GM19328 (cell line): ENCODE measurements around the gene TLL2.
A peak's percentile ranks its signal among the peaks of the same experiment; 100 is the strongest.

Experiments used
- ATAC-seq: cut with Tn5 transposase; IDR thresholded peaks from one replicate; pipeline ENCODE4 v1.9.1; 2021; ENCODE audit warnings: mild to moderate bottlenecking, moderate library complexity; ENCODE audit not compliant: unreplicated experiment

Gene TLL2

GRCh38 chr10:96334616-96335526 lies 178.9 kb downstream of the TLL2 start:
- ATAC-seq, result no peak

DNA sequence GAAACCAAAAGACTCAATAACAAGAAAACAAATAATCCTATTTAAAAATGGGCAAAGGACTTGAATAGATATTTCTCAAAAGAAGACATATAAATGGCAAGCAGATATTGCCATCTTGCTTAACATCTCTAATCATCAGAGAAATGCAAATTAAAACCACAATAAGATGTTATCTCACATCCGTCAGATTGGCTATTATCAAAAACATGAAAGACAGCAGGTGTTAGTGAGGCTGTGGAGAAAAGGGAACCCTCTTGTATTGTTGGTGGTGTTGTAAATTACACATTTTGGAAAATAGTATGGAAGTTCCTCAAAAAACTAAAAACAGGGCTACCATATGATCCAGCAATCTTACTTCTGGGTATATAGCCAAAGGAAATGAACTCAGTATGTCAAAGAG lies 180.6 kb downstream of the TLL2 start:
- ATAC-seq, result no peak

GRCh38 chr10:96327462-96327861 lies 186.3 kb downstream of the TLL2 start:
- ATAC-seq, result no peak

GRCh38 chr10:96325719-96326373 lies 187.9 kb downstream of the TLL2 start:
- ATAC-seq, result peak; percentile 87

- no peak for ATAC-seq
Measured at GRCh38 chr10:96324447-96324846, 189.3 kb downstream of the TLL2 start.

DNA sequence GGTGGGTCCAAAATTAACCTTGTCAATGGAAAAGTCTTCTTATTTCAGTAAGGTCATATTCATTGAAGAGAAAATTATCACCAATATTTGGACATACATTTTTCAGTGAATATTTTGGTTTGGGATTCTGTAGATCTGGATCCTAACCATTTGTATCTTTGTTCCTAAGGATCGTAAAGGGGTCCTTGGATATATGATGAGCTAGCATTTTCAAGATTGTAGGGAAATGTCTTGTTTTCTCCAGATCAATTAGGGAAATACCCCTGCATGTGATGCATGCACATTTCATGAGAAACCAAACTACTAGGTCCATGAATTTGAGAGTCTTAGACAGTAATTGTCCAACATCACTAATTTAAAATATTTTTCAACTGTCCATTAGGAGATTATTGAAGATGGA lies 191.5 kb downstream of the TLL2 start:
- ATAC-seq, result no peak

GRCh38 chr10:96321822-96322221 lies 191.9 kb downstream of the TLL2 start:
- ATAC-seq, result no peak

GRCh38 chr10:96319754-96320474 lies 193.8 kb downstream of the TLL2 start:
- ATAC-seq, result no peak

GRCh38 chr10:96317067-96317833 lies 196.5 kb downstream of the TLL2 start:
- no peak for ATAC-seq
